GM21381 (cell line): ENCODE results near the gene PTPRD.

Source experiments
- ATAC-seq: cut with Tn5 transposase; IDR thresholded peaks from one replicate; pipeline ENCODE4 v1.9.1; 2021; ENCODE audit warnings: mild to moderate bottlenecking, moderate library complexity; ENCODE audit not compliant: unreplicated experiment

PTPRD gene

DNA sequence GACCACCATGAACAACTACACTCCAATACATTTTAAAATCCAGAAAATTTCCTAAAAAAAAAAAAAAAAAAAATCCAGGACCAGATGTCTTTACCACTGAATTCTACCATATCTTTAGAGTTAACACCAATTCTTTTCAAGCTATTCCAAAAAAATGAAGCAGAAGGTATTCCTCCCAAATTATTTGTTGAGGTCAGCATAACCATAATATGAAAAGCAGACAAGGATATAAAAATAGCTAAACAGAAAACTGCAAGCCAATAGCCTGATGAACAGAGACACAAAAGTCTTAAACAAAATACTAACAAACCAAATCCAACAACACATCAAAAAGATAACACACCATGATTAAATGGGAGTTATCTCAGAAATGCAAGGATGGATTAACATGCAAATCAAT is 695.4 kb downstream of the PTPRD start:
- no peak for ATAC-seq

DNA sequence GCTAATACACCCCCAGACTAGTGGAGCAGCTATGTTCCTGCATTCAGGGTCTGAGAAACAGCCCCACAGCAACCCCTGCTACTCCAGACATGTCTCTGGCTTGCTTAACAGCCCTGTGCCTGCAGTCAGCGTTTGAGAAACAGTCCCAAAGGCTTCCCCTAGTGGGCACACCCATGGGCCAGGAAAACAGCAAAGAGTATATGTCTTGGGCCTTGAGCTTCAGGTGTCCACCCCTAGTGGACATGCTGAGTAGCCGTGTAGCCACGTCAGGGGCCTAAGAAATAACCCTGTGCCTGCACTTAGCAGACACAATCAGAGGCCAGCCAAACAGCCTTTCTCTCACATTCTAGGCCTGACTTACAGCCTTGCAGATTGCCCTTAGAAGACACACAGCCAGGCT is 698.6 kb downstream of the PTPRD start:
- no peak for ATAC-seq

DNA sequence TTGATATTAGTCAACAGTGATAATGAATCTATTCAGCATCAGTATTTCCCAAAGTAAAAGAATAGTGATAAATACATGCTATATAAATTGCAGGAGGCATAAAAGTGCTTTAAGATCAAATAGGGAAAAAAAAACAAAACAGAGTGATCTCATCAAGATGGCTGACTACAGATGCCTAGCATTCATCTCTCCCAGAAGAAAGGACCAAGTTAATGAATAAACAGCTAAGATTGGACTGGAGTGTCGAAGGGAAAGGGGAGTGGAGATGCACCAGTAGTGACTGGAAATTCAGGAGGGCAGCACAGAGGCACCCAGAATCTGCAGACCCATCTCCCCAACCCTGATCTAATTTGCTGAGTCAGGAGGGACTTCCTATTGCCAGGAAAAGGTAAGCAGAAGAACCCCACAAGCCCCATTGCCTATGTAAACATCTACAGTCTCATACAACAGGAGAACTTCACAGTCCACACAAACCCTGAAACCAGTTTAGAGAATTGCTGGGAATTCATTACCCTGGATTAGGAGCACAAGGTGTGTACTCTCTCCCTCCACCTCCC is 699.4 kb downstream of the PTPRD start:
- ATAC-seq: no peak

DNA sequence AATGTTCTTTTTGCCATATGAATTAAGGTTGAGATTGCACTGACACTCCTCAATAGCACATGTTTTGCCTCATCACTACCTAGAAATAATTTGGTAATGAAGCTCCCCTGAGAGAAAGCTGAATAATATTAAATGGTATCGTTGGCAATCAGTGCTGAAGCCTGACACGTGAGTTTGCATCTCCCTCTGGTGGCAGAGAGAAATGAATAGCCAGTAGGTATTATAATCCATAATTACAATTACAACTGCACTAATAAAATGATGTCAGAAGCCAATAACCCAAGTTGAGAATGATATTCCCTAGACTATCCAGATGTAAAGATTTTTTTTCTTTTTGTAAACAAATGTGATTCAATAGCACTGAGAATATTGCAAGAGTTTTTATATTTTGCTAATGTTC is 700.3 kb downstream of the PTPRD start:
- no peak for ATAC-seq

DNA sequence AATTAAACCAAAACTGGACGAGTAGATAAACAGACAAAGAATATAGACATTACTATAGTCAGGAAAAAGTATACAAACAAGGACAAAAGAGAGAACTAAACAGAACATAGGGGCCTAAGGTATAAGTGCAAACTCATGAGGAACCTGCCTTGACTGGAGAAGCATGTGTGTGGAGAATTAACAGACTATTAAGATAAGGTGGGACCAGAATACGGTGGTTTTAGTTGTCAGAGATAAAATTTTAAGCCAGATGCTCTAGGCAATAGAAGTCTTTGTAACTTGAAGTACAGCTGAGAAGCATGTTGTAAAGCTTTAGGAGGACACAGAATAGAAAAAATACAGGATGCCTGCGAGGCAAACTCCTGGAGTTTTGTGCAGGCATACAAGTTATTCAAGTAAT is 707.1 kb downstream of the PTPRD start:
- ATAC-seq: no peak

DNA sequence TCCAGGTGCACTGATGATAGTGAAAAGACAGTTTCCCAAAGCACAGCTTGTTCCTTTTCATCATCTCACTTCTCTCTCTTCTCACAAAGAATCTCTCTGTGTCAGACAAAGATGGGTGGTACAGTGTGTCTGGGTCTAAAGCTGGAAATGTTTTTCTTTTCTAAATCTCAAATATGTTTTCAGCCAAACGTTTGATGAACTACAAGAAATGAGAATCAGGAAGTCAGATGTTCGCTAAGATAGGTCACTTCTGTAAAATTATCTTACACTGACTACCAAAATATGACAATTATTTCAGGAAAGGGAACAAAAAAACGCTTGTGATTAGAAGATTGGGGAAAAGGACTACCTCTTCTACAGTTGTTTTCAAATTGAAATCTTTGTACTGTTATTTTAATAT is 708.8 kb downstream of the PTPRD start:
- ATAC-seq: no peak

DNA sequence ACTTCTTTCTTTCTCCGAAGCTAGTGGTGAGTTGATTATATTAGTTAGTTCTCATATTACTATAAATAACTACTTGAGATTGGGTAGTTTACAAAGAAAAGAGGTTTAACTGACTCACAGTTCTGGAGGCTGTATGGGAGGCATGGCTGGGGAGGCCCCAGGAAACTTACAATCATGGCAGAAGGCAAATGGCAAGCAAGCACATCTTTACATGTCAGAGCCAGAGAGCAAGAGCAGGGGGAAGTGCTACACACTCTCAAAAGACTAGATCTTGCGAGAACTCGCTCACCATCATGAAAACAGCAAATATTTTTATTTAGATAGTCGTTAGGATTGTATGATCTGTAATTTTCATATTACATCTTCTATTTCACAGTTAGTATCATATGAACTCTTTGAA is 711.2 kb downstream of the PTPRD start:
- ATAC-seq: no peak

DNA sequence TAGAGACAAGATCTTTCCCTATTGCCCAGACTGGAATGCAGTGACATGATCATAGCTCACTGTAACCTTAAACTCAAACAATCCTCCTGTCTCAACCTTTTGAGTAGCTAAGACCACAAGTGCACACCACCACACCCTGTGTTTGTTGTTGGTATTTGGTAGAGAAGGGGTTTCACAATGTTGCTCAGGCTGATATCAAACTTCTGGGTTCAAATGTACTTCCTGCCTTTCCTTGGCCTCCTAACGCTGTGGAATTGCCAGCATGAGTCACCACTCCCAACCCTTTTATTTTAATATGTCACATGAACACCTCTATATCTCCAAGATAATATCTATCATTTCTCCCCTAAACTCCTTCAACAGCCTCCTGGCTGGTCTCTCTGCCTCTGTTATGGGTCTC is 719.0 kb downstream of the PTPRD start:
- no peak for ATAC-seq

GRCh38 chr9:9892217-9892616 is 720.6 kb downstream of the PTPRD start:
- ATAC-seq: no peak

DNA sequence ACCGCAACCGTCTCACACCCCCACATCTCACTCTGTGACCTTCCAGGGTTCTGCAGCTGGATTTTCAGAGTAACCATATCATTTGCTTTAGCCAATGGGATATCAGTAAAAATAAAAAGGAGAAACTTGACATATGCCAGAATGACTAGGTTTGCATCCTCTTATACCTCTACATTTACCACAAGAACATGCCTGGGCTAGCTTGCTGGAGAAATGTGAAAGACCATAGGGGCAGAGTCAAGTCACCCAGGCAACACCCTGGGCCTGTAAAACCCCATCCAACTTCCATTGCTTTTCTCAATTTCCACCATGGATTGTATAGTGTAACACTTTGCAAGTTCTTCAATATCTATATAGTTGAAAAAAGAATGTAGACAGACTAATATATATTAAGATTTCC is 731.1 kb downstream of the PTPRD start:
- no peak for ATAC-seq

DNA sequence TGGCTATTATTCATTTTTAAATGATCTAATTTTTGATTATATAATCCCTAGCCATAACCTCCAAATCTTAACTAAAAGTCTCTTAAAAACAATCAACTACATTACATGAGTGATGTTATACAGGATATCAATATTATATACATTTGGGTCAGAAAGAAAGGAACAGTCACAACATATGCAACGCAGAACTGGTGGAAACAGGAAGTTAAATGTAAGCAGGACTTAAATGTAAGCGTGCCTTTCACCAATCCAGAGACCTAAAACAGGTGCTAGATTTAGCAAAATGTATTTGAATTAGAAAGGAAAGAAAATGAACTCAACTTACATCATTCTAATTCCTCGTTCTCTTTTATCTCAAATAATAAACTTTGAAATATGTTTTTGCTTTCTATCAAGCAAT is 738.5 kb downstream of the PTPRD start:
- ATAC-seq: no peak

DNA sequence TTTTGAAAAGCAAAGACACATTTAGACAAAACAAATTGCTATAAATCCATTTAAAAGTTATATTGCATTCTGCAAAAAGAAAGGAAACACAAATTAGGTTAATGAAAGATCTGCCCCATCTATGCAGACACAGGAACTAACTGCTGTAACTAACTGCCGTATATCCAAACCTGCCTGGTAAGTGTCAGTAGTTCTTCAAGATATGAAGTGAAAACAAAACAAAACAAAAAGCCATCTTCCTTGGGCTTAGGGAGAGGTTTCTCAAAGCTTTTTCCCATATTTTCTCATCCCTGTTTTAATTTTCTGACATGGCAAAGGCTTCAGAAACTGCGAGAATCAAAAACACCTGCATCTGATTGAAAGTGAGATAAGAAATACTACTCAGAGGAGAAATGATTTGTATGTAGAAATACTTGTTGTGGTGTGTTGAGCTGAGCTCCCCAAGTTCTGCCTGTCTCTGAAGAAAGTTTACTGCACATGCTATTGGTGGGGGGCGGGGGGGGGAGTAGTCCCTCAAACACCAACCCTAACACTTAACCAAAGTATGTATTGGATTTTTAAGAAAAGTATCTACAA is 750.5 kb downstream of the PTPRD start:
- ATAC-seq: no peak

- no peak for ATAC-seq
Observed at GRCh38 chr9:9855177-9856078, 757.4 kb downstream of the PTPRD start.

- no peak for ATAC-seq
Observed at GRCh38 chr9:9847750-9848149, 765.1 kb downstream of the PTPRD start.

DNA sequence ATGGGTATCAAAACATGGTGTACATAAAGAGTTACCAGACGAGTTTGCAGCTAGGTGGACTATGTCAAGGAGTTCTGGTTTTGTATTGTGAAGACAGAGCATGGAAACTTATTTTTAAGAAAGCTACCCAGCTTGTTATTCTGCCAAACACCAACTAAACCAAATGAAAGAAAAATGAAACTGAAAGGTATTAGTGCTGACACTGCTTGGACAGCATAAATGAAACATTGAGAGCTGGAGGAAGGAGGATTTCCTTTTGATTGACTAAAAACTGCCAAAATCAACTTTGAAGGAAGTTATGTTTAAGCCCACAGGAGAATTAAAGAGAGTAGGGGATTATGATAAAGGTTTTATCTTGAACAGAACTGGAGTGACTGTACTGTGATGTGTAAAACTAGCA is 766.2 kb downstream of the PTPRD start:
- ATAC-seq: peak; percentile 78

- ATAC-seq: no peak
Observed at GRCh38 chr9:9820436-9820835, 792.4 kb downstream of the PTPRD start.

DNA sequence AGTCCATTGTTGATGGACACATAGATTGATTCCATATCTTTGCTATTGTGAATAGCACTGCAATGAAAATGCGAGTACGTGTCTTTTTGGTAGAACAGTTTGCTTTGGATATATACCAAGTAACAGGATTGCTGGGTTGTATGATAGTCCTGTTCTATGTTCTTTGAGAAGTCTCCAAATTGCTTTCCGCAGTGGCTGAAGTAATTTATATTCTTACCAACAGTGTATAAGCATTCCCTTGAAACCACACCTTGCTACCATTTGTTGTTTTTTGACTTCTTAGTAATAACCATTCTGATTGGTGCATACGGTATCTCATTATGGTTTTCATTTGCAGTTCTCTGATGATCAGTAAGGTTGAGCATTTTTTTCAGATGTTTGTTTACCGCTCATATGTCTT is 792.9 kb downstream of the PTPRD start:
- ATAC-seq: no peak

GRCh38 chr9:9817176-9817575 is 795.6 kb downstream of the PTPRD start:
- ATAC-seq: no peak

GRCh38 chr9:9804109-9804508 is 808.7 kb downstream of the PTPRD start:
- no peak for ATAC-seq

DNA sequence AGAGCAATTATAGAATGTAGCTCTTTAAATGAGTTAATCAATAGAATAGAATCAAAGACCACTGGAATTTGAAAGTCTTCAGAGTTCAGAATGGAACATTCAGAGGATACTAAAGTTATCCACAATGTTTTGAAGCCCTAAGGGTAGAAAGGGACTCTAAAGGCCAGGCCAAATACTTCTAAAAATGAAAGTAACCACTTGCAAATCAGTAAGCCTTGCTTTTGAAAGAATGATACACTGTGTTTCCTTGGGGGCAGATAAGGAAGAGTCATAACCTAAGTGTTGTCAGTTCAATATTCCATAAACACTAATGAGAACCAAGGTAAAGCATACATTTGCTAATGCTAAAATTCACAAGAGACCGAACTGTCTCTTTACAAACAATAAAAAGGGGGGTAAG is 813.5 kb downstream of the PTPRD start:
- no peak for ATAC-seq

GRCh38 chr9:9792144-9792857 is 820.5 kb downstream of the PTPRD start:
- ATAC-seq: peak; percentile 68

DNA sequence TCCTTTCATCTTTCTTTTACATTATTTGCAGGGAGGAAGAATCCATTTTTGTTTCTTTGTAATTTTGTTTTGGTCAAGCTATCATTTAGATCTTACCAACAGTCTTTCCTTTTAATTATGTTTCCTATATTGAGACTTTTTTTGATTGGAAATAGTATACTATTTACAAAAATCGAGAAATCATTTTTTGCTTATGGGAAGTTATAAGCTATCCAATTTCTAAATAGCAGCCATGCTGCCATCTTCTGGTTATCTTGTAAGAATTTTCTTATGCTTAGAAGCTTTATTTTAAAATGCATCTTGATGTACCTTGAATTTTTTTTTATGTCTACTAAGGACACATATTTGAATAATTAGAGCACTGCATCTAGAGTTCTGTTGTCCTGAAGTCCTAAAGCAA is 821.2 kb downstream of the PTPRD start:
- ATAC-seq: no peak
